Pancreas (tissue), 10 donors: Measurements from ENCODE around the gene RARRES1. TPM values are rescaled to one million over a fixed set of nuclear protein-coding genes. Genes with fewer than 3 reads are reported as not detected.

Experiments used
- ATAC-seq, 4 donors: fragments of 200-7000 bp; cut with Tn5 transposase; one replicate each; pipeline versions ENCODE4 v1.8.0 to v1.9.1; 2020; ENCODE audit warnings: mild to moderate bottlenecking in 4 of 4, moderate library complexity in 4 of 4
- DNase-seq, 6 donors: peaks; one replicate each; pipeline ENCODE4 v3.0.0-alpha.2; 2020
- FAIRE-seq: peaks from 2 replicates; lab custom pipeline; 2012; peaks lifted over from hg19 to GRCh38; lab: Jason Lieb, UNC
- H3K27ac ChIP-seq, 4 donors: fragments of 200-600 bp; sonication (generic); 1 replicate in 3 of 4; 2 replicates in 1 of 4; pipeline versions ENCODE4 v1.5.0 to v1.8.0; 2020
- H3K27me3 ChIP-seq, 4 donors: fragments of 200-600 bp; one replicate each; pipeline ENCODE4 v1.8.0; 2021
- H3K36me3 ChIP-seq, 3 donors: fragments of 200-600 bp; sonication (generic) in 1 of 3; one replicate each; pipeline versions ENCODE4 v1.5.0 to v1.8.0; 2020 to 2021
- H3K4me1 ChIP-seq, 3 donors: fragments of 200-600 bp; one replicate each; pipeline ENCODE4 v1.8.0; 2021
- H3K4me3 ChIP-seq, 4 donors: fragments of 200-600 bp; sonication (generic) in 2 of 4; one replicate each; pipeline versions ENCODE4 v1.5.0 to v1.8.0; 2020 to 2021
- H3K9me3 ChIP-seq, 4 donors: fragments of 200-600 bp; one replicate each; pipeline ENCODE4 v1.8.0; 2021
- CTCF ChIP-seq, 4 donors: fragments of 200-600 bp; sonication (generic) in 3 of 4; IDR thresholded peaks; one replicate each; pipeline versions ENCODE4 v1.5.0 to v1.8.0; 2021; ENCODE audit warnings: antibody characterized with exemption in 4 of 4
- WGBS, 2 donors: extraction: QIAGEN DNeasy Blood & Tissue Kit; methylation state at CpG; one replicate each; pipeline ENCODE4 v1.1.7; 2013; 5-methylcytosine and 5-hydroxymethylcytosine counted together
- intact Hi-C, 3 donors: fragments of 100-400 bp; cut with DNase I; formaldehyde crosslinking; loops; one replicate each; pipeline versions ENCODE4 v1.11.1 to v1.14.2; 2022
- polyA plus RNA-seq, 2 donors: library from polyadenylated mRNA; stranded (reverse); fragments of 200-250 nt; gene quantifications; one replicate each; pipeline ENCODE4 v1.2.3, GENCODE V29; 2013
- total RNA-seq, 6 donors: library from RNA; stranded (reverse); fragmentation: NEBNext Ultra II Directional in 4 of 6; extraction: Animal tissue kit (Norgen Biotek cat#: 25700) in 4 of 6; gene quantifications; one replicate each; pipeline versions ENCODE4 v1.2.1 to v1.2.4, GENCODE V29; 2021 to 2023
- donor health status: healthy with polysubstance abuse.
- donor health status: DM: no; HTN: no; CAD: no; lungs with moderate emphysema.
- donor health status: DM: no; HTN: no; CAD: no.
- donor health status: control.
- donor health status: control.
- donor health status: Bipolar disorder and iron deficiency.
- donor health status: DM: yes; HTN: yes; CAD: no.
- donor health status: DM: no; HTN: no; CAD: no.
- donor health status: DM: no; HTN: no; CAD: no.
- donor health status: DM: yes; HTN: yes; CAD: no.

Gene RARRES1
- total and polyA plus RNA-seq, 8 donors: 0.79 to 48.3 (median 3.9) TPM

- WGBS, 2 donors: 78 to 80% methylated on average over 5 of the region's 5 CpGs
- intact Hi-C loops: no loop called here
- Histone ChIP-seq H3K36me3 (no peaks in the 10 kb centered on the region), H3K27ac (no peak overlapping the region), H3K4me3 (no peak overlapping the region), H3K9me3 (no peaks in the 10 kb centered on the region), H3K4me1 (no peaks in the 10 kb centered on the region), H3K27me3 (no peaks in the 10 kb centered on the region)
- DNase-seq: no peak
- TF ChIP-seq CTCF (IDR thresholded peaks at IDR 0.05): no peak
- FAIRE-seq: no peak
- ATAC-seq: no peak
Observed at GRCh38 chr3:158749526-158749925, 17.3 kb upstream of the RARRES1 start.

GRCh38 chr3:158748237-158748828, 16.1 kb upstream of the RARRES1 start:
- no peaks in the 10 kb centered on the region for H3K9me3 ChIP-seq
- peak overlapping the region in 1 of 4 donors; percentile 44 for H3K27ac ChIP-seq
- TF ChIP-seq CTCF (IDR thresholded peaks at IDR 0.05): no peak
- DNase-seq (peak in 1 of 6 donors; percentile 39), FAIRE-seq (no peak), ATAC-seq (peak in 2 of 4 donors; percentile 61 to 72)
- H3K4me1 ChIP-seq: no peaks in the 10 kb centered on the region
- H3K4me3 ChIP-seq: no peak overlapping the region
- H3K36me3 ChIP-seq: no peaks in the 10 kb centered on the region
- H3K27me3 ChIP-seq: no peaks in the 10 kb centered on the region
- 62 to 65% methylated on average over 7 of the region's 7 CpGs for WGBS, 2 donors
- intact Hi-C loops: no loop called here

GRCh38 chr3:158747417-158747816, 15.2 kb upstream of the RARRES1 start:
- TF ChIP-seq CTCF (IDR thresholded peaks at IDR 0.05): no peak

GRCh38 chr3:158745551-158745950, 13.3 kb upstream of the RARRES1 start:
- no peak for TF ChIP-seq CTCF (IDR thresholded peaks at IDR 0.05)
- H3K4me3 ChIP-seq: no peak overlapping the region
- no peaks in the 10 kb centered on the region for H3K27me3 ChIP-seq
- ATAC-seq: no peak
- no peaks in the 10 kb centered on the region for H3K36me3 ChIP-seq
- no peaks in the 10 kb centered on the region for H3K4me1 ChIP-seq
- FAIRE-seq: no peak
- no peaks in the 10 kb centered on the region for H3K9me3 ChIP-seq
- 68 to 69% methylated on average over 1 of the region's 1 CpG for WGBS, 2 donors
- no peak for DNase-seq
- no peak overlapping the region for H3K27ac ChIP-seq
- intact Hi-C loops: no loop called here

More at GRCh38 chr3:158747417-158747816, 15.2 kb upstream of the RARRES1 start:
- intact Hi-C loops: no loop called here
- WGBS, 2 donors: 88 to 91% methylated on average over 3 of the region's 3 CpGs
- no peaks in the 10 kb centered on the region for H3K36me3 ChIP-seq
- DNase-seq (no peak), ATAC-seq (no peak), FAIRE-seq (no peak)
- no peak overlapping the region for H3K4me3 ChIP-seq
- H3K27me3 ChIP-seq: no peaks in the 10 kb centered on the region
- H3K4me1 ChIP-seq: no peaks in the 10 kb centered on the region
- no peak overlapping the region for H3K27ac ChIP-seq
- no peaks in the 10 kb centered on the region for H3K9me3 ChIP-seq

- whole genome bisulfite sequencing, 2 donors: 89 to 92% methylated on average over 4 of the region's 4 CpGs
- Histone ChIP-seq H3K9me3 (no peaks in the 10 kb centered on the region), H3K4me3 (no peak overlapping the region), H3K27ac (no peak overlapping the region), H3K27me3 (no peaks in the 10 kb centered on the region), H3K4me1 (no peaks in the 10 kb centered on the region), H3K36me3 (no peaks in the 10 kb centered on the region)
- FAIRE-seq (no peak), ATAC-seq (no peak), DNase-seq (no peak)
- no peak for TF ChIP-seq CTCF (IDR thresholded peaks at IDR 0.05)
- intact Hi-C loops: no loop called here
Observed at GRCh38 chr3:158744567-158745288, 12.5 kb upstream of the RARRES1 start.
